ENCODE measurements around the gene TMEM141. TPM values are rescaled to one million over a fixed set of nuclear protein-coding genes. Genes with fewer than 3 reads are reported as not detected.

TMEM141 gene
- total RNA-seq, 1 experiment from 2014 or later: 32.7 TPM

DNA sequence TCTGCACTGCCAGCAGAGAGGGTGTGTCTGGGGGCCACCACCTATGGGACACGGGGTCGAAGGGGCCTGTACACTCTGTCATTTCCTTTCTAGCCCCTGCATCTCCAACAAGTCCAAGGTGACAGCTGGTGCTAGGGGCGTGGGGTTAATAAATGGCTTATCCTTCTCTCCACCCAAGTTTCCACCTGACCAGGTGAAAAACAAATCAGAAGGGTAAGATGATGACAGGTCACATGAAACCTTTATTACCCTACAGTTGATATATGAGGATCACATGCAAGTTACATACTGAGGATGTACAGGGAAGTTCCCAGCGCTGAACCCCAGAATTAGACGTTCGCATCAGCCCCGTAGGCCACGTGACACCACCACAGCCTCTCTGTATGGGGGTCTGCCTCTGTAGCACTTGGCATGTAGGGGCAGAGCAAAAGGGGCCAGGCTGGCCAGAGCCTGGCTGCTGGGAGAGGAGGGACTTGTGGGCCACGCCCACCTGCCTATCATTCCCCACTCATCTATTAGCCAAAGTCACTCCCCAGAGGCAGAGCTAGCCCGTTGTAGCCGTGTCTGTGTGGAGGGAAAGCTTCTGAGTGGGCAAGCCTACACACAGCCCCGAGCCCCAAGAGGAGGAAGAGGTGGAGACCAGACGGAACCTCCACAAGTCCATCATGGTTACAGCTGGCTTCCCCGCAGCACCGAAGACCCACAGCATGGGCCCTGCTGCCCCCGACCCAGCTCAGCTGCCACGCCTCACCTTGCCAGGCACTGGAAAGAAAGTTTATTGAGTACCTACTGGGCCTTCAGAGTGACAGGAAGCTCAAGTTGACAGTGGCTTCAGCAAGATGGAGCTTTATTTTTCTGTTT, 2.2 kb downstream of the TMEM141 start:
- no TSS peak for BruUV-seq (replicated peaks)
- TF ChIP-seq, protein P1, sequence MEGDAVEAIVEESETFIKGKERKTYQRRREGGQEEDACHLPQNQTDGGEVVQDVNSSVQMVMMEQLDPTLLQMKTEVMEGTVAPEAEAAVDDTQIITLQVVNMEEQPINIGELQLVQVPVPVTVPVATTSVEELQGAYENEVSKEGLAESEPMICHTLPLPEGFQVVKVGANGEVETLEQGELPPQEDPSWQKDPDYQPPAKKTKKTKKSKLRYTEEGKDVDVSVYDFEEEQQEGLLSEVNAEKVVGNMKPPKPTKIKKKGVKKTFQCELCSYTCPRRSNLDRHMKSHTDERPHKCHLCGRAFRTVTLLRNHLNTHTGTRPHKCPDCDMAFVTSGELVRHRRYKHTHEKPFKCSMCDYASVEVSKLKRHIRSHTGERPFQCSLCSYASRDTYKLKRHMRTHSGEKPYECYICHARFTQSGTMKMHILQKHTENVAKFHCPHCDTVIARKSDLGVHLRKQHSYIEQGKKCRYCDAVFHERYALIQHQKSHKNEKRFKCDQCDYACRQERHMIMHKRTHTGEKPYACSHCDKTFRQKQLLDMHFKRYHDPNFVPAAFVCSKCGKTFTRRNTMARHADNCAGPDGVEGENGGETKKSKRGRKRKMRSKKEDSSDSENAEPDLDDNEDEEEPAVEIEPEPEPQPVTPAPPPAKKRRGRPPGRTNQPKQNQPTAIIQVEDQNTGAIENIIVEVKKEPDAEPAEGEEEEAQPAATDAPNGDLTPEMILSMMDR (conservative IDR thresholded peaks at IDR 0.05; ENCODE audit: low read depth, low read length): no peak
- TF ChIP-seq EZH2 (IDR thresholded peaks at IDR 0.05; ENCODE audit: borderline replicate concordance, low read depth, low read length, poor library complexity, severe bottlenecking): no peak
- H3K27ac ChIP-seq (ENCODE audit: low read depth, low read length, poor library complexity, severe bottlenecking): no peak overlapping the region
- no peaks in the 10 kb centered on the region for H3K9me3 ChIP-seq (ENCODE audit: low read depth, low read length, poor library complexity, severe bottlenecking)
- no peak overlapping the region for H3K4me3 ChIP-seq (ENCODE audit: low read depth, low read length, poor library complexity, severe bottlenecking)
- H3K4me1 ChIP-seq (ENCODE audit: insufficient read depth, low read length, poor library complexity, severe bottlenecking): peaks cover 16% of the 10 kb centered on the region
- intact Hi-C loops (cut with micrococcal nuclease; ENCODE audit: unreplicated experiment): loop anchor here (5.0 kb wide), 1 partner anchor 429 kb away; the partner anchor contains the start of gene RNF208
- H3K36me3 ChIP-seq (ENCODE audit: insufficient read depth, low read length, poor library complexity, severe bottlenecking): no peaks in the 10 kb centered on the region
- no peaks in the 10 kb centered on the region for H3K27me3 ChIP-seq (replicated peaks; ENCODE audit: insufficient read depth, low read depth, low read length, poor library complexity)
- DNase-seq (ENCODE audit: low spot score): no peak
- CTCF ChIA-PET: interaction anchor here (0.6 to 1.0 kb wide), 2 partner anchors 50 to 242 kb away, joined by 3 read pairs; no protein-coding TSS in a partner anchor
- POLR2A ChIA-PET (ENCODE audit: low non-redundant PET): no interaction called here

DNA sequence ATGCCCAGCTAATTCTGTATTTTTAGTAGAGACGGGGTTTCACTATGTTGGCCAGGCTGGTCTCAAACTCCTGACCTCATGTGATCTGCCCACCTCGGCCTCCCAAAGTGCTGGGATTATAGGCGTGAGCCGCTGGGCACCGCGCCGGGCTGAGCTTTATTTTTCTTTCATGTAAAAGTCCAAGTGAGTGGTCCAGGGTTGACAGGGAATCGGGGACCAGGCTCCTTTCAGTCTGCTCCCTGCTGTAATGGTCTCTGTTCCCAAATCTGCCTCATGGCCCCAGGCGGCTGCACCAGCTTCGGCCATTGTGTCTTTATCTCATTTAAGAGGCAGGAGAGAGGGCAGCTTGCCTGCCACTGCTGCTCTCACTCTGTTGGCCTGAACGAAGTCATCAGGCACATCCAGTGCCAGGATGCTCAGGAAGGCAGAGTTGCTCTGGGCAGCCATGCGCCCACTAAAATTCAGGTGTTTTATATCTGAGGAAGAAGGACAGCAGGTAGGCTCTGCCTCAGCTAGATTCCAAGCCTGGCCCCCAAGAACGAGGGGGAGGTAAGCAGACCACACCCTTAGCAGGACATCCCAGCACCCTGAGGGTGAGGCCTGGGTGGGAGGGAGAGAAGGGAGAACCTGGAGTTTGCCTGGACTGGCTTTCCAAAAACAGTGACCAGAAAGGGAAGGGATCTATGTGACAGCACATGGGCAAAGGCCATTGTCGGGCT, 3.3 kb downstream of the TMEM141 start:
- no peak for TF ChIP-seq EZH2 (IDR thresholded peaks at IDR 0.05; ENCODE audit: borderline replicate concordance, low read depth, low read length, poor library complexity, severe bottlenecking)
- TF ChIP-seq, protein P1 (conservative IDR thresholded peaks at IDR 0.05; ENCODE audit: low read depth, low read length): no peak
- ChIA-PET POLR2A (ENCODE audit: low non-redundant PET) (no interaction called here), CTCF (interaction anchor here (1.0 kb wide), 1 partner anchor 241 kb away, joined by 3 read pairs; no protein-coding TSS in a partner anchor)
- Histone ChIP-seq H3K36me3 (ENCODE audit: insufficient read depth, low read length, poor library complexity, severe bottlenecking) (no peaks in the 10 kb centered on the region), H3K27me3 (replicated peaks; ENCODE audit: insufficient read depth, low read depth, low read length, poor library complexity) (no peaks in the 10 kb centered on the region), H3K27ac (ENCODE audit: low read depth, low read length, poor library complexity, severe bottlenecking) (no peak overlapping the region), H3K4me3 (ENCODE audit: low read depth, low read length, poor library complexity, severe bottlenecking) (no peak overlapping the region), H3K9me3 (ENCODE audit: low read depth, low read length, poor library complexity, severe bottlenecking) (no peaks in the 10 kb centered on the region), H3K4me1 (ENCODE audit: insufficient read depth, low read length, poor library complexity, severe bottlenecking) (peaks cover 20% of the 10 kb centered on the region)
- no peak for DNase-seq (ENCODE audit: low spot score)
- intact Hi-C loops (cut with micrococcal nuclease; ENCODE audit: unreplicated experiment): loop anchor here (5.0 kb wide), 1 partner anchor 428 kb away; the partner anchor contains the start of gene RNF208
- BruUV-seq (replicated peaks): no TSS peak

DNA sequence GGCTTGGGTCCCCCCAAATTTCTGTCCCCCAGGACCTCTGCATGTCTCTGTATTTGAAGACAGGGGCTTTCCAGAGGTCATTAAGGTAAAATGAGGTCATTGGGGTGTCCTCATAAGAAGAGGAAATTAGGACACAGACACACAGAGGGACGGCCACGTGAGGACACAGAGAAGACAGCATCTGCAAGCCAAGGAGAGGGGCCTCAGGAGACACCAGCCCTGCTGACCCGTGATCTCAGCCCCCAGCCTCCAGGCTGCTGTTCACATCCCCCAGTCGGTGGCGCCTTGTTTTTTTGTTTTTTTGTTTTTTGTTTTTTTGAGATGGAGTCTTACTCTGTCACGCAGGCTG, 3.8 kb downstream of the TMEM141 start:
- POLR2A ChIA-PET (ENCODE audit: low non-redundant PET): no interaction called here
- Histone ChIP-seq H3K27ac (ENCODE audit: low read depth, low read length, poor library complexity, severe bottlenecking) (no peak overlapping the region), H3K4me1 (ENCODE audit: insufficient read depth, low read length, poor library complexity, severe bottlenecking) (peaks cover 23% of the 10 kb centered on the region), H3K36me3 (ENCODE audit: insufficient read depth, low read length, poor library complexity, severe bottlenecking) (no peaks in the 10 kb centered on the region), H3K27me3 (replicated peaks; ENCODE audit: insufficient read depth, low read depth, low read length, poor library complexity) (no peaks in the 10 kb centered on the region), H3K4me3 (ENCODE audit: low read depth, low read length, poor library complexity, severe bottlenecking) (no peak overlapping the region), H3K9me3 (ENCODE audit: low read depth, low read length, poor library complexity, severe bottlenecking) (no peaks in the 10 kb centered on the region)
- intact Hi-C loops (cut with micrococcal nuclease; ENCODE audit: unreplicated experiment): loop anchor here (5.0 kb wide), 1 partner anchor 427 kb away; the partner anchor contains the start of gene RNF208
- TF ChIP-seq, protein P1 (conservative IDR thresholded peaks at IDR 0.05; ENCODE audit: low read depth, low read length): no peak
- TF ChIP-seq EZH2 (IDR thresholded peaks at IDR 0.05; ENCODE audit: borderline replicate concordance, low read depth, low read length, poor library complexity, severe bottlenecking): no peak
- CTCF ChIA-PET: no interaction called here
- no peak for DNase-seq (ENCODE audit: low spot score)
- BruUV-seq (replicated peaks): no TSS peak

Data from A673 (cell line).